ENCODE measurements around the gene DDX51. TPM values are rescaled to one million over a fixed set of nuclear protein-coding genes. Genes with fewer than 3 reads are reported as not detected.
"Not testable (repeated sequence)": the region's sequence is repeated elsewhere in the genome, so short reads cannot be mapped to it uniquely, and the experiment has no call there.

Gene DDX51
- polyA plus RNA-seq, 4 donors: 15.7 to 19.7 (median 16.5) TPM

DNA sequence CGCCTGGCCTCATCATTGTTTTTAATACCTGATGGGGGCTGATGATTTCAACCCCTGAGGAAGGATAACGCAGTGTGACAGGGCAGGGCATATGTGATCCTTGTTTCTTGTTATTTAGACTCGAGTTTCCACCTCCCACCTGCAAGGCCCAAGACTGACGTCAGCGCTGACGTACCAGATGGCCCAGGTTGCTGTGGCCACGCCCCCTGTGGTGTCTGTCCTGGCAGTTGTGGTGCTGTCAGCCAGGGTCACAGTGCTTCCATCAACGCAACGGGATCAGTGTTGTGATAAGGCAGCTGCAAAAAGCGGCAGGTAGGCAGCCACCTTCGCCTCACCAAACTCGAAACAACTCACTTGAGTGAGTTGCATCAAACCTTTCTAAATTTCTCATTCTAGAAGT is 18.4 kb downstream of the DDX51 start:
- DNase-seq (ENCODE audit: low read depth in 4 of 4, low spot score in 3 of 4): no peak

DNA sequence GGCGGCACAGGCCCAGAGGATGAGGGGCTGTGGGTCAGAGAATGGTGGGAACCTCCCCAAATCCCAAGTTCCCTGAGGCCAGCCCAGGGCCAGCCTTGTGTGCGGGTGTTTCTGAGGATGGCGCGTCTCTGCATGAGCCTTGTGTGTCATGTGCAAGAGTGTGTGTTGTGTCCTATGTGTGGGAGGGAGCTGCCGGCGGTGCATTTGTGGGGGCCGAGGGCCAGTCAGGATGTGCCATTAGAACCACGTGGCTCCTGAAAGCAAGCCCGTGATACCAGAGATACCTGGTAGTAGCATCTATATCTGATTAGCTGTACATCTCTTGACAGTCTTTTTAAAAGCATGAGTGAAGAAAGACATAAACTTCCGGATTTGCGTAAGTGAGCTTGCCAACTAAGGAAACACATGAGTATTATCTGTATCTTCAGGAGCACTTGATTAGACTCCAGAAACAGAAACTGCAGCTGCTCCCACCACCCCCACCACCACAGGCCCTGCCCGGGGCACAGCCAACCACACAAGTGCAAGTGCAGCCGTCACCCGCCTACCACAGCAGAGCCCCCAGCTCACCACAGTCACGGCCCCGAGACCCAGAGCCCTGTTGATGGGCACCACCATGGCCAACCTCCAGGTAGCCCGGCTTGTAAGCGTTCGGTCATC is 19.2 kb downstream of the DDX51 start:
- no peak for DNase-seq (ENCODE audit: low read depth in 4 of 4, low spot score in 3 of 4)

- no peak for DNase-seq (ENCODE audit: low read depth in 4 of 4, low spot score in 3 of 4)
Observed at GRCh38 chr12:132123970-132124765, 20.0 kb downstream of the DDX51 start.

GRCh38 chr12:132121283-132121682 is 22.8 kb downstream of the DDX51 start:
- DNase-seq (ENCODE audit: low read depth in 4 of 4, low spot score in 3 of 4): no peak

- no peak for DNase-seq (ENCODE audit: low read depth in 4 of 4, low spot score in 3 of 4)
Observed at GRCh38 chr12:132118876-132119275, 25.2 kb downstream of the DDX51 start.

DNA sequence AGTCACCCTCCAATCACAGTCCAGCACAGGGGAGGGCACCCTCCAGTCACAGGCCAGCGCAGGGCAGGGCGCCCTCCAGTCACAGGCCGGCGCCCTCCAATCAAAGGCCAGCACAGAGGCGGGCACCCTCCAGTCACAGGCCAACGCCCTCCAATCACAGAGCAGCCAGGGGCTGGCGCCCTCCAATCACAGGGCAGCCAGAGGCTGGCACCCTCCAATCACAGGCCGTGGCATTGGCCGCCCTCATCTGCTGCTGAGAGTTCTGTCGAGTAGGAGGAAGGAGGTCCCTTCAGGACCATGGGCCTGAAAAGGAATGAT is 26.6 kb downstream of the DDX51 start:
- DNase-seq (ENCODE audit: low read depth in 4 of 4, low spot score in 3 of 4): no peak

- no peak for DNase-seq (ENCODE audit: low read depth in 4 of 4, low spot score in 3 of 4)
Observed at GRCh38 chr12:132116709-132117557, 27.2 kb downstream of the DDX51 start.

GRCh38 chr12:132115500-132115899 is 28.6 kb downstream of the DDX51 start:
- DNase-seq (ENCODE audit: low read depth in 4 of 4, low spot score in 3 of 4): no peak

DNA sequence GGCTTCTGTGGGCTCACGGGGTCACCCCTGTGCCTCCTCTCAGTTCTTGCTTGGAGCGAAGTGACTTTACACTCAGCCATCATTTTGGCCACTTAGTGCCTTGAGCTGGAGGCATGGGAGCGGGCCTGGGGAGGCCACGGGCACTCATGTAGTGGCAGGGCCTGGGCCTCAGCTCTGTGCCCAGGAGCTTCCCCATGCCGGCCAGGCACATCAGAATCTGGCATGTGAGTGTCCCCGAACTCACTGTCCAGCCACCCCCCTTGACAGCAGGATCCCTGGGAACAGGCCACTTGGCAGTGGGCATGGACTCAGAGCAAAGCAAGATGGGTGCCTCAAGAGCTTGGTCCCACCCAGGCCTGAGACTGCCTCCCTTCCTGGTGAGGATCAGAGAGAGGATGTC is 29.5 kb downstream of the DDX51 start:
- DNase-seq (ENCODE audit: low read depth in 4 of 4, low spot score in 3 of 4): no peak

- DNase-seq (ENCODE audit: low read depth in 4 of 4, low spot score in 3 of 4): no peak
Observed at GRCh38 chr12:132111654-132112304, 32.3 kb downstream of the DDX51 start.

DNA sequence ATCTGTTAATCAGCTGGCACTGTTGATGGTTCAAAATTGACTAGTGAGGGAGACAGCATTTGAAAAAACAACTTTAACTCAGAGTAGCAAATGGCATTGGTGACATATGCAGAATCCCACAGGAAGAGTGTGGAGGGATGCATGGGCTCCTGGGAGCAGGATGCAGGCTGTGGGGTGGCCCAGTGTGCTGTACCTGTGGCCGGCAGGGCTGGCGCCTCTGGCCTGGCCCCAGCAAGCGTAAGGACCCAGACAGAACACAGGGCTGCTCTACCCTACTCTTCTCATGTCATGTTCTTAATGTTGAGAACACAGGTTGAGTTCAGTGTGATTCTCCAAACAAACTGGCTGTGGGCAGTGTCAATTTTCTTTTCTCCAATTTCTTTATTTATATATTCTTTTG is 33.4 kb downstream of the DDX51 start:
- DNase-seq (ENCODE audit: low read depth in 4 of 4, low spot score in 3 of 4): no peak

- DNase-seq (ENCODE audit: low read depth in 4 of 4, low spot score in 3 of 4): no peak
Observed at GRCh38 chr12:132109741-132110140, 34.4 kb downstream of the DDX51 start.

GRCh38 chr12:132108211-132108832 is 35.8 kb downstream of the DDX51 start:
- no peak for DNase-seq (ENCODE audit: low read depth in 4 of 4, low spot score in 3 of 4)

GRCh38 chr12:132106921-132107320 is 37.2 kb downstream of the DDX51 start:
- no peak for DNase-seq (ENCODE audit: low read depth in 4 of 4, low spot score in 3 of 4)

GRCh38 chr12:132105467-132105866 is 38.7 kb downstream of the DDX51 start:
- DNase-seq (ENCODE audit: low read depth in 4 of 4, low spot score in 3 of 4): no peak

DNA sequence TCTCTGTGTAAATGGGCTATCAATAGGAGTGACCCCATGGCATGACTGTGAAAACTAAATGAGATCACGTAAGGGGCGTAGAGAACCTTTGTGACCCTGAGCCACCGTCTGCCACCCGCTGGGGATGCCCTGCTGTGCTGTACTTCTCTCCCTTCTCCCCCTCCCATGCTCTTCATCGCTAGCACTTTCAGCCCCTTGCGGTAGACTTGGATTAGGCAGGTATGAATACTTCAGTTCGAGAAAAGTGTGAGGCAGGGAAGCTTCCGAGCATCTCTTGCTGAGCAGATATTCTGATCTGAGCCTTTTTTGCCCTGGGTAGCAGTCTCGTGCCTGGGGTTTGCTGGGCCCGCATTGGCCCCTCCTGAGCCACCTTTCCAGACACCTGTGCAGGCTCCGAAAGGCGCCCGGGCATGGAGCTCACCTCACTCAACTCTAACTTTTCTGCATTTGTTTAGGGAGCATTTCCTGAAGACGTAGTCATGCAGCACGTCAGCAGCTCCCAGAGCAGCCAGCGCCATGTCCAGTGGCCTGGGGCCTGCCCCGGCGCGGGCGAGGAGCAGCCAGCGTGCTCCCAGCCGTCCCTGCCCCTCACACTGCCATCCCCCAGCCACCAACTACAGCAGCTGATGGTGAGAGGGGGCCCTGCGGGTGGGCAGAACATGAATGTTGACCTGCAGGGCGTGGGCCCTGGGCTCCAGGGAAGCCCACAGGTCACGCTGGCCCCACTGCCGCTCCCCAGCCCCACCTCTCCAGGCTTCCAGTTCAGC is 40.4 kb downstream of the DDX51 start:
- DNase-seq (ENCODE audit: low read depth in 4 of 4, low spot score in 3 of 4): no peak

DNA sequence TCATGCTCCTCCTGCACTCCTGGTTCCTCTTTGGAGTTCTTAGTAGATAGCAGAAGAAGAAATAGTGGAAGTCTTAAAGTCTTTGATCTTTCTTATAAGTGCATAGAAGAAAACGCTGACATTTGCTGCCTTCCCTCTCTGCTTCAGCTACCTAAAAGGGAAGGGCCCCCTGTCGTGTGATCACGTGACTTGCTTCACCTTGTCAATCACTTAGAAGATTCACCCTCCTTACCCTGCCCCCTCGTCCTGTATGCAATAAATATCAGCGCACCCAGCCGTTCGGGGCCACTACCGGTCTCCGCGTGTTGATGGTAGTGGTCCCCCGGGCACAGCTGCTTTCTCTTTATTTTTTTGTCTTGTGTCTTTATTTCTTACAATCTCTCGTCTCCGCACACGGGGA is 41.0 kb downstream of the DDX51 start:
- DNase-seq (ENCODE audit: low read depth in 4 of 4, low spot score in 3 of 4): not testable (repeated sequence)

- no peak for DNase-seq (ENCODE audit: low read depth in 4 of 4, low spot score in 3 of 4)
Observed at GRCh38 chr12:132102297-132102696, 41.8 kb downstream of the DDX51 start.

- DNase-seq (ENCODE audit: low read depth in 4 of 4, low spot score in 3 of 4): no peak
Observed at GRCh38 chr12:132100306-132101065, 43.6 kb downstream of the DDX51 start.

Measured in right renal pelvis (tissue), 4 donors.